HK-2 (cell line): ENCODE measurements around the gene MUC5B.
"Not testable (repeated sequence)": the region's sequence is repeated elsewhere in the genome, so short reads cannot be mapped to it uniquely, and the experiment has no call there.

ENCODE experiments used
- DNase-seq: peaks from one replicate; pipeline ENCODE4 v3.0.0-alpha.2; 2018; ENCODE audit not compliant: unreplicated experiment

MUC5B gene

GRCh38 chr11:1222491-1223345 is at the start of gene MUC5B:
TSS of gene MUC5B (plus strand) at chr11:1223066. CDS start at chr11:1223124, 58 bp downstream.
- no peak for DNase-seq

- DNase-seq: not testable (repeated sequence)
These were observed 49.5 kb upstream of the MUC5B start for GRCh38 chr11:1173396-1173795.

GRCh38 chr11:1174441-1175370 is 48.2 kb upstream of the MUC5B start:
- no peak for DNase-seq

- DNase-seq: no peak
These were observed 47.2 kb upstream of the MUC5B start for GRCh38 chr11:1175461-1176223.

- no peak for DNase-seq
These were observed 46.4 kb upstream of the MUC5B start for GRCh38 chr11:1176224-1177019.

- no peak for DNase-seq
These were observed 45.7 kb upstream of the MUC5B start for GRCh38 chr11:1177020-1177770.

- no peak for DNase-seq
These were observed 45.1 kb upstream of the MUC5B start for GRCh38 chr11:1177771-1178090.

GRCh38 chr11:1178201-1178885 is 44.5 kb upstream of the MUC5B start:
- DNase-seq: no peak

GRCh38 chr11:1178906-1179305 is 44.0 kb upstream of the MUC5B start:
- no peak for DNase-seq

GRCh38 chr11:1179641-1180040 is 43.2 kb upstream of the MUC5B start:
- no peak for DNase-seq

- no peak for DNase-seq
These were observed 42.7 kb upstream of the MUC5B start for GRCh38 chr11:1180171-1180570.

GRCh38 chr11:1180947-1181391 is 41.9 kb upstream of the MUC5B start:
- DNase-seq: no peak

- no peak for DNase-seq
These were observed 41.4 kb upstream of the MUC5B start for GRCh38 chr11:1181420-1181819.

GRCh38 chr11:1181853-1182535 is 40.9 kb upstream of the MUC5B start:
- DNase-seq: no peak

- not testable (repeated sequence) for DNase-seq
These were observed 38.7 kb upstream of the MUC5B start for GRCh38 chr11:1184139-1184538.

- not testable (repeated sequence) for DNase-seq
These were observed 34.3 kb upstream of the MUC5B start for GRCh38 chr11:1188451-1189130.

- DNase-seq: not testable (repeated sequence)
These were observed 33.0 kb upstream of the MUC5B start for GRCh38 chr11:1189816-1190215.

- not testable (repeated sequence) for DNase-seq
These were observed 30.9 kb upstream of the MUC5B start for GRCh38 chr11:1191786-1192470.
